Fibroblast of lung (primary cell): ENCODE measurements around the gene CABP1. TPM values are rescaled to one million over a fixed set of nuclear protein-coding genes. Genes with fewer than 3 reads are reported as not detected.
A peak's percentile ranks its signal among the peaks of the same experiment; 100 is the strongest.
"Not testable (repeated sequence)": the region's sequence is repeated elsewhere in the genome, so short reads cannot be mapped to it uniquely, and the experiment has no call there.

Source experiments
- DNase-seq, 2 donors: peaks; one replicate each; pipeline versions ENCODE4 v3.0.0 to v3.0.0-alpha.2; 2010; ENCODE audit warnings: low read depth in 2 of 2
- H2AFZ ChIP-seq: 2 replicates; pipeline ENCODE4 v1.5.1; 2012; ENCODE audit warnings: low read length, control low read depth, inconsistent platforms
- H3K27ac ChIP-seq: 2 replicates; pipeline ENCODE4 v1.5.1; 2011; ENCODE audit warnings: low read length, control low read depth; ENCODE audit not compliant: insufficient read depth
- H3K27me3 ChIP-seq: 2 replicates; pipeline ENCODE4 v1.5.1; 2011; ENCODE audit warnings: mild to moderate bottlenecking, low read length; ENCODE audit not compliant: control insufficient read depth, insufficient read depth
- H3K36me3 ChIP-seq: 2 replicates; pipeline ENCODE4 v1.5.1; 2011; ENCODE audit warnings: low read length; ENCODE audit not compliant: control insufficient read depth, insufficient read depth
- H3K4me1 ChIP-seq: 2 replicates; pipeline ENCODE4 v1.5.1; 2011; ENCODE audit warnings: low read length; ENCODE audit not compliant: control insufficient read depth, insufficient read depth; ENCODE audit errors: extremely low read depth
- H3K4me2 ChIP-seq: 2 replicates; pipeline ENCODE4 v1.5.1; 2011; ENCODE audit warnings: low read length, control low read depth; ENCODE audit not compliant: insufficient read depth; ENCODE audit errors: extremely low read depth
- H3K4me3 ChIP-seq, 4 experiments: fragments of 200-600 bp in 1 of 4; sonication (generic) in 1 of 4; replicated peaks in 1 of 4; 2 replicates each; pipeline ENCODE4 v1.5.1; 2011 to 2016; ENCODE audit warnings: low read length in 4 of 4, low read depth in 3 of 4, mild to moderate bottlenecking in 3 of 4, control low read depth in 2 of 4, inconsistent platforms in 1 of 4, mixed read lengths in 1 of 4; ENCODE audit not compliant: insufficient read depth in 1 of 4; ENCODE audit errors: control extremely low read depth in 1 of 4
- H3K79me2 ChIP-seq: 2 replicates; pipeline ENCODE4 v1.5.1; 2012; ENCODE audit warnings: mild to moderate bottlenecking, low read length, inconsistent platforms; ENCODE audit not compliant: control insufficient read depth, insufficient read depth
- H3K9ac ChIP-seq: 2 replicates; pipeline ENCODE4 v1.5.1; 2011; ENCODE audit warnings: mild to moderate bottlenecking, low read length, control low read depth; ENCODE audit not compliant: insufficient read depth
- H3K9me3 ChIP-seq: 2 replicates; pipeline ENCODE4 v1.5.1; 2012; ENCODE audit warnings: low read depth, low read length; ENCODE audit not compliant: control insufficient read depth, insufficient read depth
- H4K20me1 ChIP-seq: 2 replicates; pipeline ENCODE4 v1.5.1; 2011; ENCODE audit warnings: low read length; ENCODE audit not compliant: control insufficient read depth, insufficient read depth; ENCODE audit errors: extremely low read depth
- EZH2 ChIP-seq: IDR thresholded peaks from 2 replicates; pipeline ENCODE4 v1.5.1; 2012; ENCODE audit warnings: low read length, control low read depth, mild to moderate bottlenecking; ENCODE audit errors: missing control alignments
- polyA plus RNA-seq, 2 donors: library from polyadenylated mRNA; depleted of rRNA in 1 of 2; stranded (reverse) in 1 of 2; unstranded in 1 of 2; fragments of >200 nt; gene quantifications; 2 replicates each; pipeline ENCODE4 v1.2.1, GENCODE V29; 2011 to 2012; ENCODE audit warnings: missing spikeins in 1 of 2
- total RNA-seq: library from RNA; depleted of rRNA; stranded (reverse); fragments of >200 nt; gene quantifications from 2 replicates; pipeline ENCODE4 v1.2.1, GENCODE V29; 2014
- TF ChIP-seq, protein P1 (sequence below), 2 donors: IDR thresholded peaks in 1 of 2; conservative IDR thresholded peaks in 1 of 2; 1 replicate in 1 of 2; 2 replicates in 1 of 2; pipeline ENCODE4 v1.5.1; 2011 to 2012; ENCODE audit warnings: low read length in 2 of 2, control low read depth in 1 of 2, inconsistent platforms in 1 of 2, low read depth in 1 of 2, mild to moderate bottlenecking in 1 of 2

Gene CABP1
- total and polyA plus RNA-seq, 2 donors (not counting 1 experiment from before 2014, with no cell fraction given), result 0.36 TPM; not detected in 1

DNA sequence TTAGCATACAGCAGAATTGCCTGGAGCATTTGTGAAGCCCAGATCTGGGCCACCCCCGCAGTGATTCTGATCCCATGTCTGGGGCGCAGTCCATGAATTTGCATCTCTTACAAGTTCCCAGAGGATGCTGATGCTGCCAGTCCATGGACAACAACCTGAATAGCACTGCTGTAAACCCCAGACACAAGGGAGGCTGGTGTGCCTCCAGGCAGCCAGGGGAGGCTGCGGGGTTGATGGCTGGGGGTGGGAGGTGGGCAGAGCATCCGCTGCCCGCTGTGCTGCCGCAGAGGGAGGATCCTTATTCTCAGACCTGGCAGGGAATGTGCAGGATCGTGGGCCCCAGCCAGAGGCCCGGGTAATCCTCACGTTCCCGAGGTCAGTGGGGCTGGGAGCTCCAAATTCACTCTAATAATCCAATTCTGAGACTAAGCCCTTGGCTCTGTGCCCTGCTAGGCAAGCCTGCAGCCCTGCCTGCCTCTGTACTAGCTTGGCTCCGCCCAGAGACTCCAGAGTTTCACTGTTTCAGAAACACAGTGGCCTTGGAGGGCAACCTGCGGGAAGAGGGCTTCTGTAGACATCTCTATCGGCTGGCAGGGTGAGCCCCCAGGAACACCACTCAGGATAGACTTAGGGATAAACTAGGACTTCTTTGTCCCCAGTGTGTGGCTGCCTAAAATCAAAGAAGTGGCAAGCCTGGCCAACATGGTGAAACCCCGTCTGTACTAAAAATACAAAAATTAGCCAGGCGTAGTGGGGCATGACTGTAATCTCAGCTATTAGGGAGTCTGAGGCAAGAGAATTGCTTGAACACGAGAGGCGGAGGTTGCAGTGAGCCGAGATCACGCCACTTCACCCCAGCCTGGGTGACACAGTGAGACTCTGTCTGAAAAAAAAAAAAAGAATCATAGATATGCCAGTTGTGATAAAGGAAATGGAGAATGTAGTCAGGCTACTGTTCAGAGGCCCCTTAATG lies 28.7 kb downstream of the CABP1 start:
- H3K4me2 ChIP-seq, result no peak overlapping the region
- no peaks in the 10 kb centered on the region for H3K79me2 ChIP-seq
- H3K9ac ChIP-seq, result no peak overlapping the region
- no peaks in the 10 kb centered on the region for H3K4me1 ChIP-seq
- H3K4me3 ChIP-seq, result no peak overlapping the region
- no peaks in the 10 kb centered on the region for H3K36me3 ChIP-seq
- TF ChIP-seq, protein P1, sequence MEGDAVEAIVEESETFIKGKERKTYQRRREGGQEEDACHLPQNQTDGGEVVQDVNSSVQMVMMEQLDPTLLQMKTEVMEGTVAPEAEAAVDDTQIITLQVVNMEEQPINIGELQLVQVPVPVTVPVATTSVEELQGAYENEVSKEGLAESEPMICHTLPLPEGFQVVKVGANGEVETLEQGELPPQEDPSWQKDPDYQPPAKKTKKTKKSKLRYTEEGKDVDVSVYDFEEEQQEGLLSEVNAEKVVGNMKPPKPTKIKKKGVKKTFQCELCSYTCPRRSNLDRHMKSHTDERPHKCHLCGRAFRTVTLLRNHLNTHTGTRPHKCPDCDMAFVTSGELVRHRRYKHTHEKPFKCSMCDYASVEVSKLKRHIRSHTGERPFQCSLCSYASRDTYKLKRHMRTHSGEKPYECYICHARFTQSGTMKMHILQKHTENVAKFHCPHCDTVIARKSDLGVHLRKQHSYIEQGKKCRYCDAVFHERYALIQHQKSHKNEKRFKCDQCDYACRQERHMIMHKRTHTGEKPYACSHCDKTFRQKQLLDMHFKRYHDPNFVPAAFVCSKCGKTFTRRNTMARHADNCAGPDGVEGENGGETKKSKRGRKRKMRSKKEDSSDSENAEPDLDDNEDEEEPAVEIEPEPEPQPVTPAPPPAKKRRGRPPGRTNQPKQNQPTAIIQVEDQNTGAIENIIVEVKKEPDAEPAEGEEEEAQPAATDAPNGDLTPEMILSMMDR (conservative IDR thresholded peaks at IDR 0.05 in 1 of 2, IDR thresholded peaks at IDR 0.05 in 1 of 2; ENCODE audit: low read depth in 1 of 2, low read length in 2 of 2), result no peak
- TF ChIP-seq EZH2, result no peak
- H3K27ac ChIP-seq, result no peak overlapping the region
- no peaks in the 10 kb centered on the region for H3K9me3 ChIP-seq
- peaks cover 4% of the 10 kb centered on the region for H3K27me3 ChIP-seq
- H4K20me1 ChIP-seq, result no peaks in the 10 kb centered on the region
- no peak overlapping the region for H2AFZ ChIP-seq
- peak; percentile 13 to 38 for DNase-seq

DNA sequence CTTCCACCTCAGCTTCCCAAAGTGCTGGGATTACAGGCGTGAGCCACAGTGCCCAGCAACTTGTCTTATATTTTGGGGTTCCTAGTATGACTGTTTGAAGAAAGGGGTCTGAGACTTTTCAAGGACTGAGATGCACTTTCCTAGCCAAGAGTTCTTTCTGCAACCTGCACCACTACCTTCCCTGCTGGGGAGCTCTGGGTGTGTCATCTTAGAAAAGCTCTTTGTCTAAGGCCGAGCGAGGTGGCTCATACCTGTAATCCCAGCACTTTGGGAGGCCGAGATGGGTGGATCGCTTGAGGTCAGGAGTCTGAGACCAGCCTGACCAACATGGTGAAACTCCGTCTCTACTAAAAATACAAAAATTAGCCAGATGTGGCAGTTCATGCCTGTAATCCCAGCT lies 29.8 kb downstream of the CABP1 start:
- H3K9me3 ChIP-seq, H4K20me1 ChIP-seq, H3K9ac ChIP-seq, H3K79me2 ChIP-seq, H3K4me1 ChIP-seq, DNase-seq, H3K4me2 ChIP-seq, H3K4me3 ChIP-seq, H3K36me3 ChIP-seq, H2AFZ ChIP-seq, H3K27ac ChIP-seq, H3K27me3 ChIP-seq: not testable (repeated sequence)

DNA sequence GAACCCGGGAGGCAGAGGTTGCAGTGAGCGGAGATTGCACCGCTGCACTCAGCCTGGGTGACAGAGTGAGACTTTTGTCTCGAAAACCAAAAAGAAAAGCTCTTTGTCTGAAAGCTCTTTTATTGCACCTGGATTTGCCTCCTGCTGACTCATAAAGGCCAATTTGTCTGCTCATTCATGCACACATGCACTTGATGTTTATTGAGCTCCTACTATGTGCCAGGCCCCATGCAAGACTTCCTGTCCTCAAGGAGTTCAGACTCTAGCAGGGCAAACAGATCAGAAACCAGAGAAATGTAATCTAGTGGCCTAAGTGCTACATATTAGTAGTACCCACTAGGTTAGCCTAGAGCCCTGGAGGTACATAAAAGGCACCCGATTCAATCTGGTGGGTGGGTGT lies 30.2 kb downstream of the CABP1 start:
- Histone ChIP-seq H3K27me3 (peaks cover 4% of the 10 kb centered on the region), H3K79me2 (no peaks in the 10 kb centered on the region), H3K4me1 (no peaks in the 10 kb centered on the region), H2AFZ (no peak overlapping the region), H3K9ac (no peak overlapping the region), H3K27ac (no peak overlapping the region), H3K4me3 (no peak overlapping the region), H4K20me1 (no peaks in the 10 kb centered on the region), H3K4me2 (no peak overlapping the region), H3K36me3 (no peaks in the 10 kb centered on the region), H3K9me3 (no peaks in the 10 kb centered on the region)
- TF ChIP-seq, protein P1 (conservative IDR thresholded peaks at IDR 0.05 in 1 of 2, IDR thresholded peaks at IDR 0.05 in 1 of 2; ENCODE audit: low read depth in 1 of 2, low read length in 2 of 2), result no peak
- TF ChIP-seq EZH2, result no peak
- no peak for DNase-seq
